IMR-90 (cell line): ENCODE data around the gene SH3BP5. TPM values are rescaled to one million over a fixed set of nuclear protein-coding genes. Genes with fewer than 3 reads are reported as not detected.

Experiments used
- ATAC-seq: fragments of 200-7000 bp; cut with Tn5 transposase; 2 replicates; pipeline ENCODE4 v1.9.1; 2020; ENCODE audit warnings: low read depth, mild to moderate bottlenecking, moderate library complexity
- BruUV-seq: library from RNA; stranded (reverse); fragments of 400-500 nt; replicated peaks from 2 replicates; lab custom pipeline; 2021; lab: Mats Ljungman, UMichigan
- CTCF ChIA-PET: fragments of 300-600 bp; formaldehyde crosslinking; extraction: SDS; loops from one replicate; lab custom pipeline; 2021; ENCODE audit warnings: antibody characterized with exemption; lab: Yijun Ruan, JAX
- POLR2A ChIA-PET: fragments of 300-600 bp; sonication (Branson Sonifier 250); formaldehyde crosslinking; loops from one replicate; lab custom pipeline; 2022; ENCODE audit warnings: antibody characterized with exemption; ENCODE audit not compliant: unreplicated experiment; lab: Charles Lee
- DNase-seq: peaks from one replicate; pipeline ENCODE4 v3.0.0; 2013
- H2AFZ ChIP-seq: replicated peaks from 2 replicates; pipeline ENCODE3; 2013; ENCODE audit warnings: low read length, mild to moderate bottlenecking; ENCODE audit not compliant: poor library complexity
- H2AK5ac ChIP-seq: 2 replicates; pipeline ENCODE4 v1.6.1; 2013; ENCODE audit warnings: low read depth, low read length, inconsistent platforms
- H2AK9ac ChIP-seq: replicated peaks from 2 replicates; pipeline ENCODE3; 2013; ENCODE audit warnings: mild to moderate bottlenecking, low read depth, low read length, moderate library complexity; ENCODE audit not compliant: poor library complexity
- H2BK120ac ChIP-seq: 2 replicates; pipeline ENCODE4 v1.6.1; 2013; ENCODE audit warnings: low read depth, low read length, inconsistent platforms
- H2BK15ac ChIP-seq: 3 replicates; pipeline ENCODE4 v1.6.1; 2013; ENCODE audit warnings: low read depth, low read length, inconsistent platforms
- H2BK20ac ChIP-seq: 2 replicates; pipeline ENCODE4 v1.6.1; 2013; ENCODE audit warnings: low read depth, mild to moderate bottlenecking, inconsistent platforms, low read length, moderate library complexity
- H2BK5ac ChIP-seq: 2 replicates; pipeline ENCODE4 v1.6.1; 2013; ENCODE audit warnings: mild to moderate bottlenecking, low read depth, low read length, inconsistent platforms; ENCODE audit not compliant: poor library complexity, severe bottlenecking
- H3K14ac ChIP-seq: replicated peaks from 2 replicates; pipeline ENCODE4 v1.6.1; 2013; ENCODE audit warnings: low read depth, low read length, inconsistent platforms
- H3K18ac ChIP-seq: 2 replicates; pipeline ENCODE4 v1.6.1; 2013; ENCODE audit warnings: low read depth, low read length, control low read depth
- H3K23ac ChIP-seq: 2 replicates; pipeline ENCODE4 v1.6.1; 2013; ENCODE audit warnings: low read depth, low read length, inconsistent platforms
- H3K27ac ChIP-seq: 2 replicates; pipeline ENCODE4 v1.5.1; 2013; ENCODE audit warnings: mild to moderate bottlenecking, control low read depth, low read length; ENCODE audit not compliant: insufficient read depth
- H3K27me3 ChIP-seq: 2 replicates; pipeline ENCODE4 v1.6.1; 2013; ENCODE audit warnings: low read length; ENCODE audit not compliant: control insufficient read depth, insufficient read depth
- H3K36me3 ChIP-seq: 2 replicates; pipeline ENCODE4 v1.6.1; 2013; ENCODE audit warnings: low read length, mixed read lengths; ENCODE audit not compliant: control insufficient read depth, insufficient read depth
- H3K4ac ChIP-seq: 2 replicates; pipeline ENCODE4 v1.6.1; 2013; ENCODE audit warnings: low read depth, low read length, inconsistent platforms
- H3K4me1 ChIP-seq: 2 replicates; pipeline ENCODE4 v1.6.1; 2013; ENCODE audit warnings: low read length, mixed read lengths; ENCODE audit not compliant: control insufficient read depth, insufficient read depth
- H3K4me2 ChIP-seq: 2 replicates; pipeline ENCODE4 v1.6.1; 2013; ENCODE audit warnings: low read depth, mild to moderate bottlenecking, control low read depth, low read length, moderate library complexity
- H3K4me3 ChIP-seq: 2 replicates; pipeline ENCODE4 v1.5.1; 2013; ENCODE audit warnings: low read depth, mild to moderate bottlenecking, control low read depth, low read length, moderate library complexity; ENCODE audit not compliant: insufficient read depth
- H3K56ac ChIP-seq: 2 replicates; pipeline ENCODE4 v1.6.1; 2013; ENCODE audit warnings: low read length, inconsistent platforms; ENCODE audit not compliant: insufficient read depth; ENCODE audit errors: extremely low read depth
- H3K79me1 ChIP-seq, 2 experiments: 2 replicates each; pipeline ENCODE4 v1.6.1; 2013; ENCODE audit warnings: low read length in 2 of 2, inconsistent platforms in 1 of 2, low read depth in 1 of 2
- H3K9ac ChIP-seq: 2 replicates; pipeline ENCODE4 v1.6.1; 2013; ENCODE audit warnings: low read depth, low read length, control low read depth
- H3K9me1 ChIP-seq: 2 replicates; pipeline ENCODE4 v1.6.1; 2013; ENCODE audit warnings: low read length, inconsistent platforms; ENCODE audit not compliant: insufficient read depth
- H3K9me3 ChIP-seq: 2 replicates; pipeline ENCODE4 v1.6.1; 2013; ENCODE audit warnings: low read length; ENCODE audit not compliant: control insufficient read depth, insufficient read depth
- H4K20me1 ChIP-seq: 2 replicates; pipeline ENCODE4 v1.6.1; 2013; ENCODE audit warnings: low read length, inconsistent platforms; ENCODE audit not compliant: insufficient read depth
- H4K5ac ChIP-seq: 2 replicates; pipeline ENCODE4 v1.6.1; 2013; ENCODE audit warnings: mild to moderate bottlenecking, low read depth, low read length, control low read depth
- H4K8ac ChIP-seq, 2 experiments: 2 replicates each; pipeline ENCODE4 v1.6.1; 2013; ENCODE audit warnings: low read depth in 2 of 2, low read length in 2 of 2, control low read depth in 1 of 2, inconsistent platforms in 1 of 2
- H4K91ac ChIP-seq: 2 replicates; pipeline ENCODE4 v1.6.1; 2013; ENCODE audit warnings: low read depth, low read length, inconsistent platforms; ENCODE audit not compliant: insufficient read depth
- BHLHE40 ChIP-seq: fragments of 150-350 bp; IDR thresholded peaks from 2 replicates; pipeline ENCODE4 v1.6.1; 2016; ENCODE audit warnings: mild to moderate bottlenecking, low read depth, low read length
- CEBPB ChIP-seq: IDR thresholded peaks from 2 replicates; pipeline ENCODE4 v1.6.1; 2012; ENCODE audit warnings: low read depth, low read length, improper control_type of control experiment
- CHD1 ChIP-seq: IDR thresholded peaks from 2 replicates; pipeline ENCODE4 v1.6.1; 2012; ENCODE audit warnings: low read depth, low read length, improper control_type of control experiment
- FOS ChIP-seq: fragments of 150-350 bp; IDR thresholded peaks from 2 replicates; pipeline ENCODE4 v1.6.1; 2016; ENCODE audit warnings: low read depth, low read length
- MAFK ChIP-seq: IDR thresholded peaks from 2 replicates; pipeline ENCODE4 v1.6.1; 2012; ENCODE audit warnings: low read depth, low read length, improper control_type of control experiment
- MAZ ChIP-seq: IDR thresholded peaks from 2 replicates; pipeline ENCODE4 v1.6.1; 2012; ENCODE audit warnings: low read depth, mild to moderate bottlenecking, low read length, improper control_type of control experiment, moderate library complexity, borderline replicate concordance
- MXI1 ChIP-seq: IDR thresholded peaks from 2 replicates; pipeline ENCODE4 v1.6.1; 2012; ENCODE audit warnings: low read depth, mild to moderate bottlenecking, low read length, moderate library complexity, borderline replicate concordance
- NFE2L2 ChIP-seq: fragments of 150-350 bp; IDR thresholded peaks from 2 replicates; pipeline ENCODE4 v1.6.1; 2016; ENCODE audit warnings: low read depth, mild to moderate bottlenecking, low read length
- POLR2A ChIP-seq: IDR thresholded peaks from 2 replicates; pipeline ENCODE4 v1.6.1; 2012; ENCODE audit warnings: mild to moderate bottlenecking, low read depth, low read length
- RAD21 ChIP-seq: IDR thresholded peaks from 2 replicates; pipeline ENCODE4 v1.6.1; 2012; ENCODE audit warnings: low read length, improper control_type of control experiment
- RFX5 ChIP-seq: IDR thresholded peaks from 2 replicates; pipeline ENCODE4 v1.8.0; 2012; ENCODE audit warnings: low read depth, mild to moderate bottlenecking, low read length, moderate library complexity
- SMC3 ChIP-seq: fragments of 150-350 bp; IDR thresholded peaks from 2 replicates; pipeline ENCODE4 v1.6.1; 2016; ENCODE audit warnings: low read depth, mild to moderate bottlenecking, antibody characterized with exemption, low read length, moderate library complexity
- WGBS, 2 experiments: methylation state at CpG; one replicate each; pipeline versions ENCODE4 v1.1.5 to v1.1.7; 2013; ENCODE audit warnings: missing lambda C conversion rate in 2 of 2; ENCODE audit not compliant: insufficient read length in 1 of 2; ENCODE audit errors: extremely low coverage in 2 of 2; 5-methylcytosine and 5-hydroxymethylcytosine counted together
- dilution Hi-C: fragments of 300-500 bp; cut with HindIII; formaldehyde crosslinking; loops from one replicate; pipeline ENCODE4 v1.14.3; 2018; ENCODE audit warnings: low sequenced_read_pairs; ENCODE audit not compliant: unreplicated experiment
- in situ Hi-C: fragments of 300-500 bp; cut with MboI; formaldehyde crosslinking; loops from 3 replicates; pipeline ENCODE4 v1.14.3; 2019; ENCODE audit warnings: low sequenced_read_pairs, inconsistent platforms, mixed read lengths
- intact Hi-C: fragments of 100-400 bp; cut with micrococcal nuclease; formaldehyde crosslinking; loops from 2 replicates; pipeline ENCODE4 v1.10.0; 2022
- polyA plus RNA-seq, 3 experiments: library from polyadenylated mRNA; depleted of rRNA; stranded (reverse); fragments of >200 nt; gene quantifications; 2 replicates each; pipeline ENCODE4 v1.2.3, GENCODE V29; 2012; ENCODE audit warnings: low replicate concordance in 1 of 3
- total RNA-seq: library from RNA; depleted of rRNA; stranded (reverse); fragments of >200 nt; gene quantifications from 2 replicates; pipeline ENCODE4 v1.2.3, GENCODE V29; 2012
- TF ChIP-seq, protein P1 (sequence below): conservative IDR thresholded peaks from 2 replicates; pipeline ENCODE4 v1.5.1; 2012; ENCODE audit warnings: mild to moderate bottlenecking, low read depth, low read length, improper control_type of control experiment
- TF ChIP-seq, protein P2 (sequence below): fragments of 150-350 bp; IDR thresholded peaks from 2 replicates; pipeline ENCODE4 v1.6.1; 2016; ENCODE audit warnings: low read depth, mild to moderate bottlenecking, low read length, moderate library complexity, borderline replicate concordance
- TF ChIP-seq, protein P3 (sequence below): fragments of 150-350 bp; IDR thresholded peaks from 2 replicates; pipeline ENCODE4 v1.6.1; 2017; ENCODE audit warnings: mild to moderate bottlenecking, antibody characterized with exemption, low read length, low read depth

The SH3BP5 gene
- total and polyA plus RNA-seq, 2 of the 4 experiments (the other 2 are of a cell fraction) = 14.0 to 23.5 TPM

DNA sequence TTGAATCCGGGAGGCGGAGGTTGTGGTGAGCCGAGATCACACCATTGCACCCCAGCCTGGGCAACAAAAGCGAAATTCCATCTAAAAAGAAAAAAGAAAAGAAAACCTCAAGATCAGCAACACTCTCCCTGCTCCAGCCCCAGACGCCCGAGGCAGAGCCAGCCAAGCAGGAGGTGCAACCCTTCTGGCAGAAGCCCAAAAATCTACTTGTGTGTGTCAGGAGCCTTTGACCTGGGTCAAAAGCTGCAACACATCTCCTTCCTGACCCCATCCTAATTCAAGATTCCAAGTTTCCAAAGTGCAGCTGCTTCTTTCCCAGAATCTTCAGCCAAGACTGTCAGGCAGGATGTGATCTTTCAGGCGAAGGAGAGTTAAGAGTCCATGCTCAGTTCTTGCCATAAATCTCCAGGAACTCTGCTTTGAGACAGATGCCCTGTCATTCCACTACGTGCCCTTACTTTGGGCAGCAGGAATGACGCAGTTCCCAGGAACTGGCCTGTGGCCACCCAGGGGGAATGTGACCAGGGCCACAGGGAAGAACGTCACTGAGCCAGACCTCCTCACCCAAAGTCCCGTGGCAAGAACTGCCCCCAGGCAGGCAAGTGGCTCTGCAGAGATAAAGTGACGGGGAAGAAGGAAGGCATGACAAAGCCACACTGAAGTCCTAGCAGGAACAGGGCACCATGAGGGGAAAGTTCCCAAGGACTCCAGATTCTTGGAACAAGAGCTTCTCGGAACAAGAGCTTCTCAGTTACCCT is 39.4 kb downstream of the SH3BP5 start:
- BruUV-seq = no TSS peak
- H4K91ac ChIP-seq = no peak overlapping the region
- H2AK5ac ChIP-seq = no peak overlapping the region
- no peak overlapping the region for H2BK120ac ChIP-seq
- no peak overlapping the region for H3K27ac ChIP-seq
- 60% methylated on average over 1 of the region's 13 CpGs; no CpG with 5 or more reads in 1 of the 2 experiments for WGBS, 2 experiments
- H3K14ac ChIP-seq = no peak overlapping the region
- no peak overlapping the region for H3K9ac ChIP-seq
- no peaks in the 10 kb centered on the region for H4K20me1 ChIP-seq
- no peak overlapping the region for H3K23ac ChIP-seq
- H3K4ac ChIP-seq = no peak overlapping the region
- in situ Hi-C loops = no loop called here
- no peak overlapping the region for H2AK9ac ChIP-seq
- no peaks in the 10 kb centered on the region for H3K27me3 ChIP-seq
- no peak overlapping the region for H2AFZ ChIP-seq
- no peak overlapping the region for H3K56ac ChIP-seq
- no peak overlapping the region for H4K8ac ChIP-seq
- H3K4me3 ChIP-seq = no peak overlapping the region
- H3K4me1 ChIP-seq = peaks cover 3% of the 10 kb centered on the region; the same call in 1 of the 2 replicates
- ChIA-PET POLR2A (no interaction called here), CTCF (no interaction called here)
- no peak; the same call in 1 of the 2 replicates for ATAC-seq
- intact Hi-C loops = no loop called here
- H3K9me1 ChIP-seq = no peaks in the 10 kb centered on the region
- H2BK15ac ChIP-seq = no peak overlapping the region
- dilution Hi-C loops = no loop called here
- H2BK5ac ChIP-seq = no peak overlapping the region
- no peaks in the 10 kb centered on the region for H3K9me3 ChIP-seq
- no peak overlapping the region for H3K18ac ChIP-seq
- no peak overlapping the region for H4K5ac ChIP-seq
- no peak overlapping the region for H3K4me2 ChIP-seq
- H3K79me1 ChIP-seq = 0 out of 4 replicates have a peak, but pooled peaks cover 0 to 2% of the 10 kb centered on the region in 2 experiments
- peak; percentile 44 for DNase-seq
- H3K36me3 ChIP-seq = no peaks in the 10 kb centered on the region
- no peak overlapping the region for H2BK20ac ChIP-seq
- TF ChIP-seq RFX5 (no peak), POLR2A (no peak), NFE2L2 (no peak), CHD1 (no peak), RAD21 (no peak), MAZ (no peak), MAFK (no peak), CEBPB (no peak), BHLHE40 (no peak), SMC3 (no peak), MXI1 (no peak), FOS (no peak)
- TF ChIP-seq, protein P1, sequence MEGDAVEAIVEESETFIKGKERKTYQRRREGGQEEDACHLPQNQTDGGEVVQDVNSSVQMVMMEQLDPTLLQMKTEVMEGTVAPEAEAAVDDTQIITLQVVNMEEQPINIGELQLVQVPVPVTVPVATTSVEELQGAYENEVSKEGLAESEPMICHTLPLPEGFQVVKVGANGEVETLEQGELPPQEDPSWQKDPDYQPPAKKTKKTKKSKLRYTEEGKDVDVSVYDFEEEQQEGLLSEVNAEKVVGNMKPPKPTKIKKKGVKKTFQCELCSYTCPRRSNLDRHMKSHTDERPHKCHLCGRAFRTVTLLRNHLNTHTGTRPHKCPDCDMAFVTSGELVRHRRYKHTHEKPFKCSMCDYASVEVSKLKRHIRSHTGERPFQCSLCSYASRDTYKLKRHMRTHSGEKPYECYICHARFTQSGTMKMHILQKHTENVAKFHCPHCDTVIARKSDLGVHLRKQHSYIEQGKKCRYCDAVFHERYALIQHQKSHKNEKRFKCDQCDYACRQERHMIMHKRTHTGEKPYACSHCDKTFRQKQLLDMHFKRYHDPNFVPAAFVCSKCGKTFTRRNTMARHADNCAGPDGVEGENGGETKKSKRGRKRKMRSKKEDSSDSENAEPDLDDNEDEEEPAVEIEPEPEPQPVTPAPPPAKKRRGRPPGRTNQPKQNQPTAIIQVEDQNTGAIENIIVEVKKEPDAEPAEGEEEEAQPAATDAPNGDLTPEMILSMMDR = no peak
- TF ChIP-seq, protein P2, sequence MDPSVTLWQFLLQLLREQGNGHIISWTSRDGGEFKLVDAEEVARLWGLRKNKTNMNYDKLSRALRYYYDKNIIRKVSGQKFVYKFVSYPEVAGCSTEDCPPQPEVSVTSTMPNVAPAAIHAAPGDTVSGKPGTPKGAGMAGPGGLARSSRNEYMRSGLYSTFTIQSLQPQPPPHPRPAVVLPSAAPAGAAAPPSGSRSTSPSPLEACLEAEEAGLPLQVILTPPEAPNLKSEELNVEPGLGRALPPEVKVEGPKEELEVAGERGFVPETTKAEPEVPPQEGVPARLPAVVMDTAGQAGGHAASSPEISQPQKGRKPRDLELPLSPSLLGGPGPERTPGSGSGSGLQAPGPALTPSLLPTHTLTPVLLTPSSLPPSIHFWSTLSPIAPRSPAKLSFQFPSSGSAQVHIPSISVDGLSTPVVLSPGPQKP = no peak
- TF ChIP-seq, protein P3, sequence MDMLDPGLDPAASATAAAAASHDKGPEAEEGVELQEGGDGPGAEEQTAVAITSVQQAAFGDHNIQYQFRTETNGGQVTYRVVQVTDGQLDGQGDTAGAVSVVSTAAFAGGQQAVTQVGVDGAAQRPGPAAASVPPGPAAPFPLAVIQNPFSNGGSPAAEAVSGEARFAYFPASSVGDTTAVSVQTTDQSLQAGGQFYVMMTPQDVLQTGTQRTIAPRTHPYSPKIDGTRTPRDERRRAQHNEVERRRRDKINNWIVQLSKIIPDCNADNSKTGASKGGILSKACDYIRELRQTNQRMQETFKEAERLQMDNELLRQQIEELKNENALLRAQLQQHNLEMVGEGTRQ = no peak
